ENCODE measurements around the gene NCK2.

DNA sequence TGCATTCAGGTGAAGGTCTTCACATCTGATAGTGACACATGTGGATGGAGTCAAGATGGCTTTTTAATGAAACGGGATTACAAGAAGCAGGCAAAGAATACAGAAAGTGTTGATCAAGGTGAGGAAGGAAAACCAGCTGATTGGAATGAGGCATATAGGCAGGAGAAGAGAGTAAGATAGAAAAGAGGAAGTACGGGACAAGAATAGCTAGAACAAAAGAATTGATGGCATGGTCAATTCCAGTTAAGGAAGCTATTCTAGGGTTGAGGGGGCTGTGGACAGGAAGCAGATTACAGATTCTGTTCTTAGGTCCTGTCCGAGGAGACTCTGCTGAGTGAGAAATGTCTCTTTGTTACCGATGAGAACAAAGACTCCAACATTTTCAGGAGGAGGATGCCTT is 13.2 kb upstream of the NCK2 start:
- no peak for TF ChIP-seq CTCF (IDR thresholded peaks at IDR 0.05; ENCODE audit: low read length)
- no peak for TF ChIP-seq EZH2 (IDR thresholded peaks at IDR 0.05; ENCODE audit: borderline replicate concordance, low read length)
